HepG2 (cell line): ENCODE measurements around the gene PLA2G4C. TPM values are rescaled to one million over a fixed set of nuclear protein-coding genes. Genes with fewer than 3 reads are reported as not detected.

Experiments used
- ATAC-seq: fragments of 200-7000 bp; cut with Tn5 transposase; 3 replicates; pipeline ENCODE4 v1.9.1; 2020; ENCODE audit warnings: mild to moderate bottlenecking, moderate library complexity
- BruUV-seq: library from RNA; stranded (reverse); fragments of 400-500 nt; replicated peaks from 2 replicates; lab custom pipeline; 2021; lab: Mats Ljungman, UMichigan
- CTCF ChIA-PET: fragments of 300-600 bp; formaldehyde crosslinking; extraction: SDS; loops from one replicate; lab custom pipeline; 2021; ENCODE audit warnings: low total read pairs, inconsistent platforms, low intra/inter-chr PET ratio; lab: Yijun Ruan, JAX
- POLR2A ChIA-PET: fragments of 350-600 bp; sonication (Branson Sonifier 250); formaldehyde crosslinking; loops from one replicate; lab custom pipeline; 2020; ENCODE audit warnings: antibody characterized with exemption, inconsistent platforms; lab: Yijun Ruan, JAX
- DNase-seq: peaks from one replicate; pipeline ENCODE4 v3.0.0-alpha.2; 2015; ENCODE audit warnings: low spot score
- FAIRE-seq: peaks from 3 replicates; lab custom pipeline; 2011; peaks lifted over from hg19 to GRCh38; lab: Jason Lieb, UNC
- H2AFZ ChIP-seq: one replicate; pipeline ENCODE4 v1.6.1; 2011; ENCODE audit warnings: low read length, inconsistent platforms
- H3K27ac ChIP-seq: fragments of 300-600 bp; 3 replicates; pipeline ENCODE4 v1.8.0; 2011; ENCODE audit warnings: mixed run types, mild to moderate bottlenecking, mixed read lengths, low read length, inconsistent platforms; ENCODE audit not compliant: insufficient read depth; ENCODE audit errors: extremely low read length
- H3K27me3 ChIP-seq, 2 experiments: fragments of 200-600 bp in 1 of 2; 2 replicates in 1 of 2; 3 replicates in 1 of 2; pipeline versions ENCODE4 v1.6.0 to v1.8.0; 2011; ENCODE audit warnings: low read length in 2 of 2, mild to moderate bottlenecking in 2 of 2, moderate library complexity in 2 of 2, inconsistent platforms in 1 of 2; ENCODE audit not compliant: insufficient read depth in 2 of 2, control insufficient read depth in 1 of 2
- H3K36me3 ChIP-seq, 2 experiments: fragments of 200-600 bp in 1 of 2; replicated peaks in 1 of 2; 2 replicates in 1 of 2; 3 replicates in 1 of 2; pipeline versions ENCODE4 v1.5.1 to v1.8.0; 2011; ENCODE audit warnings: low read length in 2 of 2, inconsistent platforms in 1 of 2; ENCODE audit not compliant: insufficient read depth in 2 of 2, control insufficient read depth in 1 of 2
- H3K4me1 ChIP-seq: 2 replicates; pipeline ENCODE4 v1.5.1; 2012; ENCODE audit warnings: low read length, inconsistent platforms; ENCODE audit not compliant: insufficient read depth
- H3K4me2 ChIP-seq: 2 replicates; pipeline ENCODE4 v1.6.0; 2011; ENCODE audit warnings: low read depth, low read length, inconsistent platforms
- H3K4me3 ChIP-seq, 3 experiments: fragments of 200-600 bp in 1 of 3; sonication (generic), shearing (Covaris generic) in 1 of 3; replicated peaks in 1 of 3; 2 replicates each; pipeline ENCODE4 v1.5.1; 2011 to 2016; ENCODE audit warnings: low read length in 3 of 3, inconsistent platforms in 2 of 3, low read depth in 2 of 3, mild to moderate bottlenecking in 2 of 3, control low read depth in 1 of 3, mixed read lengths in 1 of 3; ENCODE audit not compliant: insufficient read depth in 1 of 3
- H3K79me2 ChIP-seq: one replicate; pipeline ENCODE4 v1.6.1; 2011; ENCODE audit warnings: low read length, inconsistent platforms; ENCODE audit not compliant: insufficient read depth
- H3K9ac ChIP-seq: 2 replicates; pipeline ENCODE4 v1.6.0; 2011; ENCODE audit warnings: mild to moderate bottlenecking, low read depth, low read length, inconsistent platforms; ENCODE audit not compliant: insufficient read depth
- H3K9me3 ChIP-seq: 2 replicates; pipeline ENCODE4 v1.5.1; 2012; ENCODE audit warnings: mild to moderate bottlenecking, low read length
- H4K20me1 ChIP-seq: 2 replicates; pipeline ENCODE4 v1.6.0; 2011; ENCODE audit warnings: inconsistent platforms, mild to moderate bottlenecking, low read length, moderate library complexity; ENCODE audit not compliant: insufficient read depth
- CCDC6 ChIP-seq: sonication (generic); formaldehyde crosslinking; IDR thresholded peaks from 2 replicates; pipeline ENCODE4 v1.8.1; 2022; ENCODE audit warnings: mild to moderate bottlenecking, missing genetic modification reagents, moderate library complexity
- FOXP1 ChIP-seq, 2 experiments: fragments of 450-650 bp in 1 of 2; IDR thresholded peaks; 2 replicates each; pipeline ENCODE4 v1.6.1; 2017 to 2018; ENCODE audit warnings: antibody characterized with exemption in 1 of 2
- GTF2F1 ChIP-seq: fragments of 150-350 bp; IDR thresholded peaks from 2 replicates; pipeline ENCODE4 v1.6.1; 2014; ENCODE audit warnings: low read length
- KAT2B ChIP-seq: fragments of 150-350 bp; IDR thresholded peaks from 2 replicates; pipeline ENCODE4 v1.6.1; 2014; ENCODE audit warnings: low read depth, low read length, borderline replicate concordance
- MAF1 ChIP-seq: sonication (generic); formaldehyde crosslinking; IDR thresholded peaks from 2 replicates; pipeline ENCODE4 v1.5.0; 2020; ENCODE audit warnings: missing genetic modification reagents, borderline replicate concordance
- NFIC ChIP-seq: IDR thresholded peaks from 2 replicates; pipeline ENCODE4 v1.6.1; 2012; ENCODE audit warnings: mild to moderate bottlenecking, low read length, inconsistent platforms
- NFKBIZ ChIP-seq: IDR thresholded peaks from 2 replicates; pipeline ENCODE4 v1.6.1; 2018; ENCODE audit warnings: missing genetic modification reagents, missing compliant biosample characterization
- SMYD3 ChIP-seq: sonication (generic); formaldehyde crosslinking; IDR thresholded peaks from 2 replicates; pipeline ENCODE4 v1.8.1; 2023; ENCODE audit warnings: mild to moderate bottlenecking, missing genetic modification reagents
- STAT5B ChIP-seq: sonication (generic); formaldehyde crosslinking; IDR thresholded peaks from 2 replicates; pipeline ENCODE4 v1.4.0; 2020; ENCODE audit warnings: missing genetic modification reagents
- THAP11 ChIP-seq: IDR thresholded peaks from 2 replicates; pipeline ENCODE4 v1.6.1; 2016; ENCODE audit warnings: missing biosample characterization, missing genetic modification reagents
- ZKSCAN1 ChIP-seq: fragments of 150-350 bp; IDR thresholded peaks from 2 replicates; pipeline ENCODE4 v1.6.1; 2014; ENCODE audit warnings: low read length
- ZNF143 ChIP-seq: sonication (generic); formaldehyde crosslinking; IDR thresholded peaks from 2 replicates; pipeline ENCODE4 v1.4.0; 2020; ENCODE audit warnings: missing genetic modification reagents
- ZNF335 ChIP-seq: sonication (generic); formaldehyde crosslinking; IDR thresholded peaks from 2 replicates; pipeline ENCODE4 v1.4.0; 2020; ENCODE audit warnings: missing genetic modification reagents
- ZNF343 ChIP-seq: sonication (generic); formaldehyde crosslinking; IDR thresholded peaks from 2 replicates; pipeline ENCODE4 v1.4.0; 2020; ENCODE audit warnings: mild to moderate bottlenecking, missing genetic modification reagents
- ZNF766 ChIP-seq: sonication (generic); formaldehyde crosslinking; IDR thresholded peaks from 2 replicates; pipeline ENCODE4 v1.5.0; 2020; ENCODE audit warnings: missing genetic modification reagents, borderline replicate concordance
- WGBS: methylation state at CpG from one replicate; pipeline ENCODE4 v1.1.6; 2017; ENCODE audit warnings: low lambda C conversion rate; 5-methylcytosine and 5-hydroxymethylcytosine counted together
- in situ Hi-C: cut with HindIII; loops from 2 replicates; pipeline ENCODE4 v1.10.0; 2017; ENCODE audit warnings: low pct_unique_long_range_greater_than_20kb; ENCODE audit not compliant: extremely low pct_ligation_motif_present
- intact Hi-C: fragments of 100-400 bp; cut with micrococcal nuclease; formaldehyde crosslinking; loops from one replicate; pipeline ENCODE4 v1.10.0; 2022; ENCODE audit not compliant: unreplicated experiment
- polyA plus RNA-seq, 8 experiments: library from polyadenylated mRNA; depleted of rRNA in 3 of 8; stranded (reverse) in 7 of 8; unstranded in 1 of 8; fragments of >200 nt; fragmentation: Illumina TruSeq in 4 of 8; extraction: Trizol in 4 of 8; gene quantifications; 2 replicates each; pipeline versions ENCODE4 v1.2.1 to v1.2.3, GENCODE V29; 2011 to 2016; ENCODE audit warnings: low read depth in 4 of 8, missing spikeins in 1 of 8, mixed read lengths in 1 of 8; ENCODE audit not compliant: insufficient read depth in 1 of 8
- total RNA-seq, 5 experiments: library from RNA; depleted of rRNA; stranded (reverse); fragments of >200 nt; fragmentation: Illumina TruSeq; extraction: Trizol; gene quantifications; 2 replicates each; pipeline ENCODE4 v1.2.3, GENCODE V29; 2016; ENCODE audit warnings: low read depth in 1 of 5
- TF ChIP-seq, protein P1 (sequence below): sonication (generic); formaldehyde crosslinking; IDR thresholded peaks from 2 replicates; pipeline ENCODE4 v1.4.0; 2020; ENCODE audit warnings: missing genetic modification reagents
- TF ChIP-seq, protein P2 (sequence below): IDR thresholded peaks from 2 replicates; pipeline ENCODE4 v1.6.1; 2016; ENCODE audit warnings: low read depth, borderline replicate concordance
- TF ChIP-seq, protein P3 (sequence below), 2 experiments: sonication (generic) in 1 of 2; formaldehyde crosslinking in 1 of 2; IDR thresholded peaks; 2 replicates each; pipeline versions ENCODE4 v1.4.0 to v1.6.1; 2018 to 2020; ENCODE audit warnings: missing genetic modification reagents in 2 of 2, borderline replicate concordance in 1 of 2, low read depth in 1 of 2, mild to moderate bottlenecking in 1 of 2, missing biosample characterization in 1 of 2

The PLA2G4C gene
- total and polyA plus RNA-seq, 2 of the 13 experiments (the other 11 are each of a cell fraction or from before 2014, with no cell fraction given): 1.6 to 1.7 TPM

DNA sequence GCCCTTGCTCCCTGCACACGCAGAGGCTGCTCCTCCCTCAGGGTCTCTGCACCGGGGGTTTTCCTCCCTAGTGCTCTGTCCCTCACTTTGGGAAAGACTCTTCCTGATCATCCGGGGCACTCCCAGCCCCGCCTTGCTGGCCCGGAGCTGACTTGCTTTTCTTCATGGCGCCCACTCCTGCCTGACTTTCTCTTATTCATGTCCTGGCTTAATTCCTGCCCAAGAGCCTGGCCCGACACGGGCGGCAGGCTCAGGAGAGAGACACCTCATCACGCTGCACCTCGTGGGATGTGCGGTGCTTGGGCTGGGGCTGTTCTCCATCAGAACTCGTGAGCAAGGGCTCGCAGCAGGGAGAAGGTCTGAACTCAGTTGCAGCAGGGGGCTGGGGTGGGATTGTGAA lies 11.8 kb upstream of the PLA2G4C start:
- DNase-seq (no peak), FAIRE-seq (no peak), ATAC-seq (no peak)
- in situ Hi-C loops: no loop called here
- TF ChIP-seq ZNF766: no peak
- no peak for TF ChIP-seq SMYD3 (CRISPR knock-in tag)
- TF ChIP-seq GTF2F1: no peak
- TF ChIP-seq MAF1: no peak
- no peak for TF ChIP-seq ZKSCAN1
- no peak for TF ChIP-seq FOXP1 (IDR thresholded peaks at IDR 0.05)
- no peak for TF ChIP-seq FOXP1 (CRISPR knock-in tag; IDR thresholded peaks at IDR 0.05)
- no peak for TF ChIP-seq KAT2B
- no peak for TF ChIP-seq STAT5B
- Histone ChIP-seq H3K4me1 (no peaks in the 10 kb centered on the region), H3K9me3 (no peaks in the 10 kb centered on the region), H2AFZ (no peak overlapping the region), H3K36me3 (peaks cover 12 to 59% of the 10 kb centered on the region in 2 experiments), H3K9ac (no peak overlapping the region), H3K27ac (no peak overlapping the region), H3K4me3 (no peak overlapping the region), H4K20me1 (no peaks in the 10 kb centered on the region), H3K27me3 (no peaks in the 10 kb centered on the region; a peak in 1 of 5 replicates), H3K79me2 (no peaks in the 10 kb centered on the region), H3K4me2 (no peak overlapping the region)
- ChIA-PET CTCF (no interaction called here), POLR2A (no interaction called here)
- intact Hi-C loops: no loop called here
- WGBS: 99% methylated on average over 12 of the region's 14 CpGs
- BruUV-seq: no TSS peak

GRCh38 chr19:48121909-48122371 lies 11.3 kb upstream of the PLA2G4C start:
- Histone ChIP-seq H3K27ac (no peak overlapping the region), H3K27me3 (no peaks in the 10 kb centered on the region; a peak in 1 of 5 replicates), H3K4me3 (no peak overlapping the region), H3K4me2 (no peak overlapping the region), H3K79me2 (no peaks in the 10 kb centered on the region), H3K9ac (no peak overlapping the region), H3K4me1 (no peaks in the 10 kb centered on the region), H4K20me1 (no peaks in the 10 kb centered on the region), H3K36me3 (peaks cover 12 to 56% of the 10 kb centered on the region in 2 experiments), H2AFZ (no peak overlapping the region), H3K9me3 (no peaks in the 10 kb centered on the region)
- in situ Hi-C loops: no loop called here
- ATAC-seq: no peak
- CTCF ChIA-PET: no interaction called here
- WGBS: 95% methylated on average over 8 of the region's 10 CpGs
- intact Hi-C loops: no loop called here
- FAIRE-seq: no peak
- POLR2A ChIA-PET: no interaction called here
- no peak for DNase-seq
- no TSS peak for BruUV-seq
- TF ChIP-seq ZNF335 (CRISPR knock-in tag) (no peak), ZNF343 (CRISPR knock-in tag) (no peak), THAP11 (CRISPR knock-in tag) (no peak), NFIC (no peak), CCDC6 (CRISPR knock-in tag) (no peak), NFKBIZ (CRISPR knock-in tag) (no peak), ZNF143 (no peak)
- TF ChIP-seq, protein P1, sequence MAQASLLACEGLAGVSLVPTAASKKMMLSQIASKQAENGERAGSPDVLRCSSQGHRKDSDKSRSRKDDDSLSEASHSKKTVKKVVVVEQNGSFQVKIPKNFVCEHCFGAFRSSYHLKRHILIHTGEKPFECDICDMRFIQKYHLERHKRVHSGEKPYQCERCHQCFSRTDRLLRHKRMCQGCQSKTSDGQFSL: no peak
- TF ChIP-seq, protein P2, sequence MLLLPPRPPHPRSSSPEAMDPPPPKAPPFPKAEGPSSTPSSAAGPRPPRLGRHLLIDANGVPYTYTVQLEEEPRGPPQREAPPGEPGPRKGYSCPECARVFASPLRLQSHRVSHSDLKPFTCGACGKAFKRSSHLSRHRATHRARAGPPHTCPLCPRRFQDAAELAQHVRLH: no peak
- TF ChIP-seq, protein P3, sequence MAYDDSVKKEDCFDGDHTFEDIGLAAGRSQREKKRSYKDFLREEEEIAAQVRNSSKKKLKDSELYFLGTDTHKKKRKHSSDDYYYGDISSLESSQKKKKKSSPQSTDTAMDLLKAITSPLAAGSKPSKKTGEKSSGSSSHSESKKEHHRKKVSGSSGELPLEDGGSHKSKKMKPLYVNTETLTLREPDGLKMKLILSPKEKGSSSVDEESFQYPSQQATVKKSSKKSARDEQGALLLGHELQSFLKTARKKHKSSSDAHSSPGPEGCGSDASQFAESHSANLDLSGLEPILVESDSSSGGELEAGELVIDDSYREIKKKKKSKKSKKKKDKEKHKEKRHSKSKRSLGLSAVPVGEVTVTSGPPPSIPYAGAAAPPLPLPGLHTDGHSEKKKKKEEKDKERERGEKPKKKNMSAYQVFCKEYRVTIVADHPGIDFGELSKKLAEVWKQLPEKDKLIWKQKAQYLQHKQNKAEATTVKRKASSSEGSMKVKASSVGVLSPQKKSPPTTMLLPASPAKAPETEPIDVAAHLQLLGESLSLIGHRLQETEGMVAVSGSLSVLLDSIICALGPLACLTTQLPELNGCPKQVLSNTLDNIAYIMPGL (CRISPR knock-in tag; IDR thresholded peaks at IDR 0.05; ENCODE audit: borderline replicate concordance in 1 of 2, low read depth in 1 of 2): no peak
